ENCODE results near the gene AGMO.

The AGMO gene

GRCh38 chr7:15494711-15495110, 67.1 kb downstream of the AGMO start:
- DNase-seq (ENCODE audit: low read depth), result no peak
- TF ChIP-seq CTCF (IDR thresholded peaks at IDR 0.05; ENCODE audit: insufficient read depth, low read depth, low read length, missing control alignments), result no peak
- no peak overlapping the region for H3K4me3 ChIP-seq (ENCODE audit: low read length)

- no peak overlapping the region for H3K4me3 ChIP-seq (ENCODE audit: low read length)
- DNase-seq (ENCODE audit: low read depth), result no peak
- TF ChIP-seq CTCF (IDR thresholded peaks at IDR 0.05; ENCODE audit: insufficient read depth, low read depth, low read length, missing control alignments), result no peak
Measured at GRCh38 chr7:15491361-15491760, 70.5 kb downstream of the AGMO start.

- no peak overlapping the region for H3K4me3 ChIP-seq (ENCODE audit: low read length)
- no peak for DNase-seq (ENCODE audit: low read depth)
- no peak for TF ChIP-seq CTCF (IDR thresholded peaks at IDR 0.05; ENCODE audit: insufficient read depth, low read depth, low read length, missing control alignments)
Measured at GRCh38 chr7:15490291-15490690, 71.5 kb downstream of the AGMO start.

DNA sequence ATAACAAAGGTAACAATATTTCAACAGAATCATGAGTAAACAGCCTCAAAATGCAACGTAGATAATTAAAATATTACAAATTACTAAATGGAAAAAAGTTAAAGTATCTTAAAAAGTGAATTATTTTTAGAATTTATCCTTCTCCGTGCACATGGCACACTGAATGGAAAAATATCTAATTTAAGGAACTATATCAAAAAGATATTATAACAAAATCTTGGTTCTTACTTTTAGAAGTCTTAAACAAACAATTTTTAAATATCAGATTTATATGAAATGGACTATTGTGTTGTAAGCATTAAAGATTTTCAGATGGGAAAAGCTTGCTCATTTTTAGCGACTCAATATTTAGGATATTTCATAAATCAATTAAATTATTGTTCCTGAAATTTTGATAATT, 72.0 kb downstream of the AGMO start:
- H3K4me3 ChIP-seq (ENCODE audit: low read length), result no peak overlapping the region
- TF ChIP-seq CTCF (IDR thresholded peaks at IDR 0.05; ENCODE audit: insufficient read depth, low read depth, low read length, missing control alignments), result no peak
- no peak for DNase-seq (ENCODE audit: low read depth)

- no peak for DNase-seq (ENCODE audit: low read depth)
- no peak overlapping the region for H3K4me3 ChIP-seq (ENCODE audit: low read length)
- TF ChIP-seq CTCF (IDR thresholded peaks at IDR 0.05; ENCODE audit: insufficient read depth, low read depth, low read length, missing control alignments), result no peak
Measured at GRCh38 chr7:15489383-15489782, 72.4 kb downstream of the AGMO start.

DNA sequence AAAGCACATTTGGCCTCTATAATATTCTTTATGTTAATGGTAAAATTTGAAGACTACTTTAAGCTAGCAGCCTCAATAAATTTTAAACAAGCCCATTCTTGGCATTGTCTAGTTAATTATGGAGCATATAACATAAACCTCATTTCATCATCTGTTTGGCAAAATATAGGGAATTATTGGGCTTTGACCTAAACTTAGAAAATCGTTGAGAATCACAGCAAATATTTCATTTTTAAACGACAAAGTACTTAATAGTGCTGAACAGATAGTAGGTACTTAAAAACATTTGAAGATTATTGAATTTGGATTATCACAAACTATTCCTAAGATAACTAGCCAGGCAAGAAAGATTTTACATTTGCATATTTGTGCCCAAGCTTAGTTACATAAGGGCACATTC, 73.4 kb downstream of the AGMO start:
- no peak overlapping the region for H3K4me3 ChIP-seq (ENCODE audit: low read length)
- DNase-seq (ENCODE audit: low read depth), result no peak
- no peak for TF ChIP-seq CTCF (IDR thresholded peaks at IDR 0.05; ENCODE audit: insufficient read depth, low read depth, low read length, missing control alignments)

DNA sequence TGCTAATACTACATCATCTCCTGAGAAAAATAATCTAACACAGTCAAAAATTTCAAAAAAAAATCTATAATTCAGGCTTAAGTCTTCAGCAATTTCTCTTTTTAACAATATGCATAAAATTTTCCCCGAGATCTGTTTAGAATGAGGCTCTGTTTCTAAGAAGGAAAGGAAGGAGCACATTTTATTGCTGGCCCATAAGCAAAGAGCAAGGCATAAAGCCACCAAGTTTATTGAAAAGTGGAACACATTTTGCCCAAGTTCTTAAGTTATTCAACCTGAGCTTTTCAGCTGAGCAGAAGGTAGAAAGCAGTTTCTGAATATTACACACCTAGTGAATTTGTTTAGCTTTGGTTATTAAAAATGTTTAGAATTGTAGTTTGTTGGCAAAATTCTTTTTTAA, 73.9 kb downstream of the AGMO start:
- DNase-seq (ENCODE audit: low read depth), result no peak
- no peak for TF ChIP-seq CTCF (IDR thresholded peaks at IDR 0.05; ENCODE audit: insufficient read depth, low read depth, low read length, missing control alignments)
- no peak overlapping the region for H3K4me3 ChIP-seq (ENCODE audit: low read length)

Data from epithelial cell of esophagus (primary cell).